OCI-LY3 (cell line): ENCODE results near the gene GALNT11.

Source experiments
- H2AFZ ChIP-seq: fragments of 200-600, 300-600 bp; shearing (Covaris generic); 2 replicates; pipeline ENCODE4 v1.6.0; 2014; ENCODE audit warnings: antibody characterized with exemption, low read depth, low read length
- H3K27ac ChIP-seq: fragments of 200-600, 300-600 bp; sonication (generic); 2 replicates; pipeline ENCODE4 v1.5.1; 2014; ENCODE audit warnings: mild to moderate bottlenecking, low read length, moderate library complexity, mixed read lengths
- H3K27me3 ChIP-seq: fragments of 200-600, 300-600 bp; sonication (generic); 2 replicates; pipeline ENCODE4 v1.6.1; 2014; ENCODE audit warnings: low read depth, low read length, mixed read lengths
- H3K36me3 ChIP-seq: fragments of 200-600, 300-600 bp; sonication (generic); replicated peaks from 2 replicates; pipeline ENCODE3; 2014; ENCODE audit warnings: low read depth, low read length, mixed read lengths
- H3K4me1 ChIP-seq: fragments of 300-600, 200-600 bp; sonication (generic); 2 replicates; pipeline ENCODE4 v1.6.1; 2014; ENCODE audit warnings: low read length, mixed read lengths
- H3K4me2 ChIP-seq: fragments of 200-600, 300-600 bp; sonication (generic); 2 replicates; pipeline ENCODE4 v1.6.1; 2014; ENCODE audit warnings: low read length, mixed read lengths
- H3K4me3 ChIP-seq: fragments of 300-600, 200-600 bp; sonication (generic); 2 replicates; pipeline ENCODE4 v1.5.1; 2014; ENCODE audit warnings: antibody characterized with exemption, mild to moderate bottlenecking, low read length, moderate library complexity
- H3K79me2 ChIP-seq: fragments of 300-600, 200-600 bp; shearing (Covaris generic); 2 replicates; pipeline ENCODE4 v1.6.1; 2014; ENCODE audit warnings: mild to moderate bottlenecking, low read length, mixed read lengths
- H3K9ac ChIP-seq: fragments of 300-600, 200-600 bp; shearing (Covaris generic); 2 replicates; pipeline ENCODE4 v1.6.0; 2014; ENCODE audit warnings: mild to moderate bottlenecking, low read length, moderate library complexity
- H3K9me3 ChIP-seq: fragments of 200-600, 300-600 bp; shearing (Covaris generic); 2 replicates; pipeline ENCODE4 v1.6.1; 2014; ENCODE audit warnings: low read length, mixed read lengths; ENCODE audit not compliant: insufficient read depth
- H4K20me1 ChIP-seq: fragments of 200-600, 300-600 bp; sonication (generic); 2 replicates; pipeline ENCODE4 v1.6.1; 2016; ENCODE audit warnings: low read length, mixed read lengths; ENCODE audit not compliant: insufficient read depth
- EZH2phosphoT487 ChIP-seq: fragments of 200-600 bp; shearing (Covaris generic); IDR thresholded peaks from 2 replicates; pipeline ENCODE4 v1.6.1; 2018; ENCODE audit warnings: antibody characterized with exemption, mixed run types, low read depth
- TF ChIP-seq, protein P1 (sequence below): fragments of 200-600, 300-600 bp; sonication (generic); IDR thresholded peaks from 2 replicates; pipeline ENCODE4 v1.5.1; 2014; ENCODE audit warnings: antibody characterized with exemption, low read length, low read depth

GALNT11 gene

DNA sequence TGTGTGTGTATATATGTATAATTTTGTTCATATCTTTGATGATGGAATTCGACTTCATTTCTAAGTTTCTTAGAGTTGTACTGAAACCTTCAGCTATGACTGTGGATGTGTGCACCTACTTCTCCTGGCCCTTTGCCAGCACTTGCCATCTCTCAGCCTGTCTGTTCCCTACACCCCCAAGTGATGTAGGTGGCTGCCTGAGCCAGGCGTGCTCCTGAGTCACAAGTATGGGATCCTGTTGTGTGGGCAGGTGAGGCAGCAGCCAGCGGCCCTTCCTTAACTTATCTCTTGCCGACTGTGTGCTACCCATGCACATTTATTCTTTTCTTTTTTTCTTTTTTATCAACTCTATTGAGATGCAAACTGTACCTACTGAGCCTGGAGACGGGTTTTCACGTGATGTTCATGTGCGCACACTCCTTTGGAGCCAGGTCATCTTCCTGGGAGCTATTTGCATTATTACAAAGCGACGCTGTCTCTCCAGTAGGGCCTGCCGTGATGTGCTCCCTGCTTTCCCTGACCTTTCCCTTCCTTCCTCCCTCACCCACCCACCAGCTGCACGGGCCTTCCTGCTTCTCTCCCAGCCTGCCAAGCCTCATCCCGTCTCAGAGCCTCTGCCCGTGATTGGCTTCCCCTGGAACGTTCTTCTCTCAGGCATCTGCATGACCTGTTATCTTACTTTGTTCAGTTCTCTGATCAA lies 31.3 kb upstream of the GALNT11 start:
- Histone ChIP-seq H3K9me3 (no peaks in the 10 kb centered on the region), H3K79me2 (no peaks in the 10 kb centered on the region), H3K27me3 (peaks cover 15% of the 10 kb centered on the region), H3K4me1 (peaks cover 3% of the 10 kb centered on the region; the same call in 1 of the 2 replicates), H4K20me1 (no peaks in the 10 kb centered on the region), H2AFZ (no peak overlapping the region), H3K4me3 (no peak overlapping the region), H3K9ac (no peak overlapping the region), H3K36me3 (no peaks in the 10 kb centered on the region), H3K27ac (no peak overlapping the region), H3K4me2 (no peak overlapping the region)
- no peak for TF ChIP-seq EZH2phosphoT487
- TF ChIP-seq, protein P1, sequence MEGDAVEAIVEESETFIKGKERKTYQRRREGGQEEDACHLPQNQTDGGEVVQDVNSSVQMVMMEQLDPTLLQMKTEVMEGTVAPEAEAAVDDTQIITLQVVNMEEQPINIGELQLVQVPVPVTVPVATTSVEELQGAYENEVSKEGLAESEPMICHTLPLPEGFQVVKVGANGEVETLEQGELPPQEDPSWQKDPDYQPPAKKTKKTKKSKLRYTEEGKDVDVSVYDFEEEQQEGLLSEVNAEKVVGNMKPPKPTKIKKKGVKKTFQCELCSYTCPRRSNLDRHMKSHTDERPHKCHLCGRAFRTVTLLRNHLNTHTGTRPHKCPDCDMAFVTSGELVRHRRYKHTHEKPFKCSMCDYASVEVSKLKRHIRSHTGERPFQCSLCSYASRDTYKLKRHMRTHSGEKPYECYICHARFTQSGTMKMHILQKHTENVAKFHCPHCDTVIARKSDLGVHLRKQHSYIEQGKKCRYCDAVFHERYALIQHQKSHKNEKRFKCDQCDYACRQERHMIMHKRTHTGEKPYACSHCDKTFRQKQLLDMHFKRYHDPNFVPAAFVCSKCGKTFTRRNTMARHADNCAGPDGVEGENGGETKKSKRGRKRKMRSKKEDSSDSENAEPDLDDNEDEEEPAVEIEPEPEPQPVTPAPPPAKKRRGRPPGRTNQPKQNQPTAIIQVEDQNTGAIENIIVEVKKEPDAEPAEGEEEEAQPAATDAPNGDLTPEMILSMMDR = no peak

DNA sequence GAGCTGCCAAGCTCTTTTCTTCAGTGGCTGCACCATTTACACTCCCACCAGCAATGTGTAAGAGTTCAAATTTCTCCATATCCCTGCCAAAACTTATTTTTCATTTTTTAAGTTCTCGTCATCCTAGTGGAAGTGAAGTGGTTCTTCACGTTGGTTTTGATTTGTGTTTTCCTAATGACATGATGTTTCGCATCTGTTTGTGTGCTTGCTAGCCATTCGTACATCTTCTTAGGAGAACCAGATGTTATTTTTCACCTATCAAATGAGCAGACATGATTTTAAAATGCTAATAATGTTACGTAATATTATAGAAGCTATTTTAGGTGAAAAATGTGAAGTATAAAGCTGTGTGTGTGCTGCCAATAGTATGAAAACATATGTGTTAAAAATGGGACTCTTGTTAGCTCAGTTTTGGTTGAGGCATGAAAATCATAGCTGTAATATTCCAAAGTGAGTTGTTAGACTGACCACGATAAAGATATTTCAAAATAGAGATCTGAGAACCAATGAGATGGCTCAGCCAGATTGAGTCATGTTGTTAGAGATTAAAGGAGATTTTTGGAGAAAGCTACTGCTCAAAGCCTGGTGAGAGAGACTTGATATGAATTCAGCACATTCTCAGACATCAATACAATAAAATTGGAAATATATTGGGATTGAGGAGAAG lies 25.9 kb upstream of the GALNT11 start:
- H3K36me3 ChIP-seq = no peaks in the 10 kb centered on the region
- H3K9me3 ChIP-seq = no peaks in the 10 kb centered on the region
- no peaks in the 10 kb centered on the region for H3K4me1 ChIP-seq
- peaks cover 22% of the 10 kb centered on the region for H3K27me3 ChIP-seq
- no peaks in the 10 kb centered on the region for H4K20me1 ChIP-seq
- H2AFZ ChIP-seq = no peak overlapping the region
- H3K27ac ChIP-seq = no peak overlapping the region
- no peaks in the 10 kb centered on the region for H3K79me2 ChIP-seq
- no peak overlapping the region for H3K9ac ChIP-seq
- no peak for TF ChIP-seq EZH2phosphoT487
- TF ChIP-seq, protein P1 = no peak
- no peak overlapping the region for H3K4me3 ChIP-seq
- H3K4me2 ChIP-seq = no peak overlapping the region

DNA sequence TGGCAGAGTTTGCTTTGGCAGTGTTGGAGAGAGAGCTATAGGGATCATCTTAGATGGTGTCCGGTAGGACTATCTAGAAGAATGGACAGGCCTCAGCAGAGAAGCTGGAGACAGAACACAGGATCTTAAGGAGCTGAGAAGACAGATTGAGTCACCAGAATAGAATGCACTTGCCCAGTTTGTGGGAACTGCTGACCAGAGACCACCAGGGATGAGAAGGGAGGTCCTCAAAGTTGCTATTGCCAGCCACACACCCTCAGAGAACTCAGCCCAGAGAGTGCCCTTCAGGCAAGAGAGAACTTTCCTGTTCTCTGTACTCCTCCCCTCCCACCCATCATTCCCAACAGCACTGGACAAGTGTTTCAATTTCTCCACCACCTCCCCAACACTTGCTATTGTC lies 25.3 kb upstream of the GALNT11 start:
- no peak for TF ChIP-seq EZH2phosphoT487
- TF ChIP-seq, protein P1 = no peak
- no peaks in the 10 kb centered on the region for H3K79me2 ChIP-seq

DNA sequence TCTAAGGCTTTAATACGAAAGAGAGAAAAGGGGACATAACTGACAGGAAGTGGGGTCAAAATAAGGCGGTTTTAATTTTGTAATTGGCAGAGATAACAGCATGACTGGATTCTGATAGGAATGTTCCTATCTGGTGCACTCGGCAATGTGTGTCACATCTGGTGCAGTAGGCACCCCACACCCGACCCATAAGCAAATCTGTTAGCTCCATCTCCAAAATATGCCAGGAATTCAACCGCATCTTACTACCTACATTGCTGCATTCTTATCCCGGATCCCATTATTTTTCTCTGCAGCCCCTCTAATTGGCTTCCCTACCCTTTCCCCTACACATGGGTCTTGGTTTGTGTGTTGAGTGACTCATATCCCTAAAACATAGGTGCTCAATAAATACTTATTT lies 19.1 kb upstream of the GALNT11 start:
- H4K20me1 ChIP-seq = no peaks in the 10 kb centered on the region
- no peak overlapping the region for H3K4me3 ChIP-seq
- H3K9me3 ChIP-seq = no peaks in the 10 kb centered on the region
- H2AFZ ChIP-seq = no peak overlapping the region
- no peak overlapping the region for H3K9ac ChIP-seq
- no peaks in the 10 kb centered on the region for H3K4me1 ChIP-seq
- H3K79me2 ChIP-seq = no peaks in the 10 kb centered on the region
- TF ChIP-seq, protein P1 = no peak
- TF ChIP-seq EZH2phosphoT487 = no peak
- peaks cover 20% of the 10 kb centered on the region for H3K27me3 ChIP-seq
- no peak overlapping the region for H3K27ac ChIP-seq
- no peaks in the 10 kb centered on the region for H3K36me3 ChIP-seq
- H3K4me2 ChIP-seq = no peak overlapping the region

More for the DNA sequence above, 25.3 kb upstream of the GALNT11 start:
- no peak overlapping the region for H3K27ac ChIP-seq
- no peaks in the 10 kb centered on the region for H3K36me3 ChIP-seq
- no peak overlapping the region for H2AFZ ChIP-seq
- no peaks in the 10 kb centered on the region for H3K4me1 ChIP-seq
- H3K9me3 ChIP-seq = no peaks in the 10 kb centered on the region
- H3K4me2 ChIP-seq = no peak overlapping the region
- H3K4me3 ChIP-seq = no peak overlapping the region
- H3K9ac ChIP-seq = no peak overlapping the region
- H3K27me3 ChIP-seq = peaks cover 22% of the 10 kb centered on the region
- H4K20me1 ChIP-seq = no peaks in the 10 kb centered on the region
